Measurements from ENCODE around the gene PKD1L1.
"Not testable (repeated sequence)": the region's sequence is repeated elsewhere in the genome, so short reads cannot be mapped to it uniquely, and the experiment has no call there.

The PKD1L1 gene, protein sequence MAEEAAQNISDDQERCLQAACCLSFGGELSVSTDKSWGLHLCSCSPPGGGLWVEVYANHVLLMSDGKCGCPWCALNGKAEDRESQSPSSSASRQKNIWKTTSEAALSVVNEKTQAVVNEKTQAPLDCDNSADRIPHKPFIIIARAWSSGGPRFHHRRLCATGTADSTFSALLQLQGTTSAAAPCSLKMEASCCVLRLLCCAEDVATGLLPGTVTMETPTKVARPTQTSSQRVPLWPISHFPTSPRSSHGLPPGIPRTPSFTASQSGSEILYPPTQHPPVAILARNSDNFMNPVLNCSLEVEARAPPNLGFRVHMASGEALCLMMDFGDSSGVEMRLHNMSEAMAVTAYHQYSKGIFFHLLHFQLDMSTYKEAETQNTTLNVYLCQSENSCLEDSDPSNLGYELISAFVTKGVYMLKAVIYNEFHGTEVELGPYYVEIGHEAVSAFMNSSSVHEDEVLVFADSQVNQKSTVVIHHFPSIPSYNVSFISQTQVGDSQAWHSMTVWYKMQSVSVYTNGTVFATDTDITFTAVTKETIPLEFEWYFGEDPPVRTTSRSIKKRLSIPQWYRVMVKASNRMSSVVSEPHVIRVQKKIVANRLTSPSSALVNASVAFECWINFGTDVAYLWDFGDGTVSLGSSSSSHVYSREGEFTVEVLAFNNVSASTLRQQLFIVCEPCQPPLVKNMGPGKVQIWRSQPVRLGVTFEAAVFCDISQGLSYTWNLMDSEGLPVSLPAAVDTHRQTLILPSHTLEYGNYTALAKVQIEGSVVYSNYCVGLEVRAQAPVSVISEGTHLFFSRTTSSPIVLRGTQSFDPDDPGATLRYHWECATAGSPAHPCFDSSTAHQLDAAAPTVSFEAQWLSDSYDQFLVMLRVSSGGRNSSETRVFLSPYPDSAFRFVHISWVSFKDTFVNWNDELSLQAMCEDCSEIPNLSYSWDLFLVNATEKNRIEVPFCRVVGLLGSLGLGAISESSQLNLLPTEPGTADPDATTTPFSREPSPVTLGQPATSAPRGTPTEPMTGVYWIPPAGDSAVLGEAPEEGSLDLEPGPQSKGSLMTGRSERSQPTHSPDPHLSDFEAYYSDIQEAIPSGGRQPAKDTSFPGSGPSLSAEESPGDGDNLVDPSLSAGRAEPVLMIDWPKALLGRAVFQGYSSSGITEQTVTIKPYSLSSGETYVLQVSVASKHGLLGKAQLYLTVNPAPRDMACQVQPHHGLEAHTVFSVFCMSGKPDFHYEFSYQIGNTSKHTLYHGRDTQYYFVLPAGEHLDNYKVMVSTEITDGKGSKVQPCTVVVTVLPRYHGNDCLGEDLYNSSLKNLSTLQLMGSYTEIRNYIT (N-terminal part only)

DNA sequence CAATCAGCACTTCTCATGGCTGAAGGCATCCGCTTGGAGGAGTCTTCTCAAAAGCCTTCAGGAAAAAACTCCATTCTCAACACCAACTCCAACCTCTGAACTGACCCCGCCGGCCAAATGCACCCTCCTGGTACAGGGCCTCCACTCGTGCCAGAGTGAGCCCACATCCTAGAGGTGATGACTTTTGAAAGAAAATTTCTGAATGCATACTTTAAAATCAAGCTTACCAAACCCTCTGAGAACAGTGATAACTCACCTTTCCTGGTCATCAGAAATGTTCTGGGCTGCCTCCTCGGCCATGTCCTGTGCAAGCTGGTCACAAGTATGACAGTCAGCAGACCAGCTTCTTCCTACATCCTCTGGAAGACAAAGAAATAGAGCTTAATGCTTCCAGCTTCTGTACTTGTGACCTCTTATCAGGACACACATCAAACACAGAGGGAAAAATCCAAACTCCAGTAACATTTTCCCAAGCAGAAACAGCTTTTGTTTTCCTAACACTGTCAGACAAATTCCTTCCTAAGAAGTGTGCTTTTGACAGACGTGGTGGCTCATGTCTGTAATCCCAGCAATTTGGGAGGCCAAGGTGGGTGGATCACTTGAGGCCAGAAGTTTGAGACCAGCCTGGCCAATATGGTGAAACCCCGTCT lies at the start of gene PKD1L1:
Gene PKD1L1, minus strand, starts transcription at position 326 of the 650 bp plus-strand sequence. Its CDS starts 26 bp downstream, at position 300.
- DNase-seq = no peak

GRCh38 chr7:47992446-47992845 lies 44.2 kb upstream of the PKD1L1 start:
- DNase-seq = no peak

- DNase-seq = peak; percentile 82 to 86
Measured at GRCh38 chr7:47991741-47992311, 43.6 kb upstream of the PKD1L1 start.

GRCh38 chr7:47991270-47991669 lies 43.0 kb upstream of the PKD1L1 start:
- DNase-seq = no peak

GRCh38 chr7:47990592-47990991 lies 42.3 kb upstream of the PKD1L1 start:
- DNase-seq = no peak

DNA sequence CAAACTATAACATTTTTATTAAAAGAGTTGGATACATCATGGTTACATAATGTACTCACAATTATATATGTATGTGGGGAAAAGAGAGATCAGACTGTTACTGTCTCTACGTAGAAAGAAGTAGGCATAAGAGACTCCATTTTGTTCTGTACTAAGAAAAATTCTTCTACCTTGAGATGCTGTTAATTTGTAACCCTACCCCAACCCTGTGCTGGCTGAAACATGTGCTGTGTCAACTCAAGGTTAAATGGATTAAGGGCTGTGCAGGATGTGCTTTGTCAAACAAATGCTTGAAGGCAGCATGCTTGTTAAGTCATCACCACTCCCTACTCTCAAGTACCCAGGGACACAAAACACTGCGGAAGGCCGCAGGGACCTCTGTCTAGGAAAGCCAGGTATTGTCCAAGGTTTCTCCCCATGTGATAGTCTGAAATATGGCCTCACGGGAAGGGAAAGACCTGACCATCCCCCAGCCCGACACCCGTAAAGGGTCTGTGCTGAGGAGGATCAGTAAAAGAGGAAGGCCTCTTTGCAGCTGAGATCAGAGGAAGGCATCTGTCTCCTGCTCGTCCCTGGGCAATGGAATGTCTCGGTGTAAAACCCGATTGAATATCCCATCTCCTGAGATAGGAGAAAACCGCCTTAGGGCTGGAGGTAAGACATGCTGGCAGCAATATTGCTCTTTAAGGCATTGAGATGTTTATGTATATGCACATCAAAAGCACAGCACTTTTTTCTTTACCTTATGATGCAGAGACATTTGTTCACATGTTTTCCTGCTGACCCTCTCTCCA lies 41.5 kb upstream of the PKD1L1 start:
- DNase-seq = not testable (repeated sequence)

GRCh38 chr7:47988496-47989386 lies 40.5 kb upstream of the PKD1L1 start:
- DNase-seq = no peak

- no peak for DNase-seq
Measured at GRCh38 chr7:47982610-47983009, 34.3 kb upstream of the PKD1L1 start.

GRCh38 chr7:47980648-47981047 lies 32.4 kb upstream of the PKD1L1 start:
- not testable (repeated sequence) for DNase-seq

DNA sequence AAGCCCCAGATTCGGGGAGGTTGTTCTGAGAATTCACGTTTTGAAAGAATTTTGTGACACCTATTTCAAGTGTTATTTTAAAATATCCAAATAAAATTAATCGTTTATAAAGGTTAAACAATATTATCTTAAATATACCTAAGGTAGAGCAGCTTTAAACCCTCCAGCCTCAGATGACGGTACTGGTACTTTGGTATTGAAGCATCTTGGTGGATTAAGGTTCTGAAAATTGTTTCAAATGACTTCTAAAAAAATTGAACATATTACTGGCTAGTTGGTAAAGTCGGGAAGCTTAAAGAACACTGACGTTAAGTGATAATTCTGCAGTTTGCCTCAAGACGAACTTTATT lies 31.5 kb upstream of the PKD1L1 start:
- DNase-seq = no peak

GRCh38 chr7:47979145-47979831 lies 31.0 kb upstream of the PKD1L1 start, which contains the start of gene HUS1:
TSS of gene HUS1 (minus strand) at chr7:47979615. CDS start at chr7:47979519, 96 bp downstream.
- DNase-seq = peak; percentile 92 to 97

- DNase-seq = no peak
Measured at GRCh38 chr7:47978790-47979144, 30.5 kb upstream of the PKD1L1 start.

DNA sequence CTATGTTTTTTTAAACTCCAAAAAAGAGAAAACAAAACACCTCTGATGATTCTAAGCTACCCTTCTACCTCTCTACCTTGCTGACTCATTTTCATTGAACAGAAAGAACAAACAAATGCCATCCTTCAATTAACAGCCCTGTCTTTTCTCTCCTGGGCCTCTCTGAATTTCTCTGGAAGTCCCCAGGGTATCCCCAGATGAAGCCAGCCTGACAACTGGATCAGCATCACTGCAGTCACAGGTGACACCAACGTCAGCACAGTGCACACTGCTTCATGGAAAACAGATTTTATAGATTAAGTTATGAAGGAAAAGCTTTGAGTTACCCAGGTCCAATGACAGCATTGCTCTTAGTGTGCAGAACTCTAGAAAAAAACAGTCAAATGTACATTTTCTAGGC lies 25.5 kb upstream of the PKD1L1 start:
- DNase-seq = no peak

DNA sequence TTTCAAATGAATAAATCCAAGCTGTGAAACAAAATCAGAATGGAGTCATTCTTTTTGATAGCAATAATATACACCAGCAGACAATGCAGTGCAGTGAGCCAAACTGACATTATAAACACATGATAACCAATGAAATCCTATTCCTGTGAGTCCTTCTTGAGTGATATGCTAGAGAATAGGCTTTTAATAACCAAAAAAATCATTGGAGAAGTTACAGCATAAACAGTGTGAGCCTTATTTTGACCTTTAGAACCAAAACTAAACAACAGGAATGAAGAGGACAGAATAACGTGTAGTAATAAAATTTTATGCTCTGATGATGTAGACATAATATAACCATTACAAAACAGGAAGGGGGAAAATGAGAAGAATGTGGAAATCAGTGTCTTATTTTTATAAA lies 22.5 kb upstream of the PKD1L1 start:
- no peak for DNase-seq

- DNase-seq = peak; percentile 38 to 59
Measured at GRCh38 chr7:47968847-47969774, 20.8 kb upstream of the PKD1L1 start.

DNA sequence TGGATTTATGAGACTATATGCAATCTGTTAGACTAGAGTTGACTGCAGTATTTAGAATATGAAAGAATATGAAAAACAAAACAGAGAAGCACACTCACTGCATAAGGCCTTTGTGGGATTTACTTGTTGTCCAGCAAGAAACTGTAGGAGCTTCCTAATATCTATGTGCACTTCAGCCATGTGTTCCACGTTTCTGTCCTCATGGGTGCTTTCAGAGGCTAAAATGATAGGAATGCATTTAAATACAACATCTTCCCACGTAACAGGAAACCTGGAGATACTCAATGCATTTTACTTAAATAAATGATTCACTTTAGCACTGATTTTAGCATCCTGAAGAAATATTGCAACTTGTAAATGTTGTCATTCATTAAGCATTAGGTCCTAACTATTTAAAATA lies 19.4 kb upstream of the PKD1L1 start:
- no peak for DNase-seq

DNA sequence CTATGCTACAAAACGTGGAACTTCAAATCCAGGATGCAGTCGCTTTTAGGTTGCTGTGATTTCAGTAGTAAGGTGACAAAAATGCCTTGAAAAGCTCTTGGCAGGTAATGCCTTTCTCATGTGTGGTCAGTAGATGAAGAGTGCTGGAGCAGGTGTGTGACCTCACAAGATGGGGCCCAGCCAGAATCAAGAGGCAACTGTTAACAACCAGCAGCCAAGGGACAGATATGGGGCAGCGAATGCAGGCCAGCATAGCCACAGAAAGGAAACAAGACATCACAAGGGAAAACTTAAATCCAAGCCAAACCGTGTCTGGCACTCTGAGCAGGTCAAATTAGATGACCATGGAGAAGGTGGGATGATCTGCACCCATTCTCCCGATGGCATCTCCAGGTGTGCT lies 18.9 kb upstream of the PKD1L1 start:
- no peak for DNase-seq

DNA sequence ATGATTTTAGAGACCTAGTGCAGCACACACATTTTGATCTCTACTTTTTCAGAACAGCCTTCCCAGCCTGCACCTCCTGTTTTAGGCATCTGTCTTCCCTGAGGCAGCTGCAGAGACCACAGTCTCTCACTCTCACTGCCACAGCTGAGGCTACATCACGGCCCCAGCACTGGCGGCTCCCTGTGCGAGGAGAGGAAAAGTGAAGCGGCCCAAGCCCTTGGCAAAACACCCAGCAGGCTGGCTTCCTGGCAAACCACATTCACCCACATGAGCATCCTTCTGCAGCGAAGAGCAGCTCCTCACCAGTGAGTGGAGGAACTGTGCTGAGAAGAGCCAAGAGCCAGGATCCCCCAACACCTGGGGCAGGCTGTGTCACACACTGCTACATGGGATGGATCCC lies 17.2 kb upstream of the PKD1L1 start:
- DNase-seq = no peak

Measured in CD4-positive, alpha-beta T cell treated with Interferon alpha-2 for 1 hour (primary cell).